Calu3 (cell line): Measurements from ENCODE around the gene CORO1C. TPM values are rescaled to one million over a fixed set of nuclear protein-coding genes. Genes with fewer than 3 reads are reported as not detected.

ENCODE experiments used
- BruUV-seq: library from RNA; stranded (reverse); fragments of 400-500 nt; replicated peaks from 2 replicates; lab custom pipeline; 2021; lab: Mats Ljungman, UMichigan
- CTCF ChIA-PET: fragments of 300-600 bp; sonication (Branson Sonifier 250); formaldehyde crosslinking; loops from one replicate; lab custom pipeline; 2022; ENCODE audit warnings: antibody characterized with exemption; lab: Charles Lee
- DNase-seq: peaks from one replicate; pipeline ENCODE4 v3.0.0; 2022
- H3K27ac Mint-ChIP-seq: one replicate; pipeline ENCODE4 v1.8.0; 2022; ENCODE audit warnings: mixed read lengths; ENCODE audit not compliant: unreplicated experiment
- H3K27me3 Mint-ChIP-seq: one replicate; pipeline ENCODE4 v1.8.0; 2022; ENCODE audit warnings: mixed read lengths; ENCODE audit not compliant: unreplicated experiment
- H3K36me3 Mint-ChIP-seq: one replicate; pipeline ENCODE4 v1.8.0; 2022; ENCODE audit warnings: mild to moderate bottlenecking, moderate library complexity, mixed read lengths; ENCODE audit not compliant: insufficient read depth, unreplicated experiment
- H3K4me1 Mint-ChIP-seq: one replicate; pipeline ENCODE4 v1.8.0; 2022; ENCODE audit warnings: mild to moderate bottlenecking, low read depth, mixed read lengths; ENCODE audit not compliant: unreplicated experiment
- H3K4me3 Mint-ChIP-seq: one replicate; pipeline ENCODE4 v1.8.0; 2022; ENCODE audit warnings: mild to moderate bottlenecking, low read depth, moderate library complexity, mixed read lengths; ENCODE audit not compliant: unreplicated experiment
- H3K9me3 Mint-ChIP-seq: one replicate; pipeline ENCODE4 v1.8.0; 2022; ENCODE audit warnings: low read depth, mixed read lengths; ENCODE audit not compliant: unreplicated experiment
- CTCF ChIP-seq: fragments of 200-600 bp; IDR thresholded peaks from one replicate; pipeline ENCODE4 v1.8.0; 2022; ENCODE audit warnings: antibody characterized with exemption; ENCODE audit not compliant: unreplicated experiment
- intact Hi-C: fragments of 100-400 bp; cut with micrococcal nuclease; formaldehyde crosslinking; loops from one replicate; pipeline ENCODE4 v1.10.0; 2022; ENCODE audit not compliant: unreplicated experiment
- total RNA-seq: library from RNA; stranded (reverse); gene quantifications from 2 replicates; pipeline ENCODE4 v1.2.3, GENCODE V29; 2022

The CORO1C gene
- total RNA-seq, 1 experiment from 2014 or later: 252 TPM

GRCh38 chr12:108650083-108650482 is 81.2 kb downstream of the CORO1C start:
- intact Hi-C loops: no loop called here
- Mint-ChIP-seq H3K27me3 (no peaks in the 10 kb centered on the region), H3K27ac (no peak overlapping the region), H3K4me1 (peaks cover 10% of the 10 kb centered on the region), H3K36me3 (peaks cover 66% of the 10 kb centered on the region), H3K4me3 (no peak overlapping the region), H3K9me3 (no peaks in the 10 kb centered on the region)
- CTCF ChIA-PET: interaction anchor here (0.6 kb wide), 2 partner anchors 20 to 845 kb away, joined by 4 read pairs; no protein-coding TSS in a partner anchor
- no peak for DNase-seq
- TF ChIP-seq CTCF: no peak
- no TSS peak for BruUV-seq

GRCh38 chr12:108649669-108650068 is 81.6 kb downstream of the CORO1C start:
- Mint-ChIP-seq H3K36me3 (peaks cover 68% of the 10 kb centered on the region), H3K27ac (no peak overlapping the region), H3K9me3 (no peaks in the 10 kb centered on the region), H3K4me1 (peaks cover 14% of the 10 kb centered on the region), H3K27me3 (no peaks in the 10 kb centered on the region), H3K4me3 (no peak overlapping the region)
- TF ChIP-seq CTCF: no peak
- CTCF ChIA-PET: no interaction called here
- intact Hi-C loops: no loop called here
- BruUV-seq: no TSS peak
- no peak for DNase-seq

GRCh38 chr12:108649126-108649525 is 82.2 kb downstream of the CORO1C start:
- Mint-ChIP-seq H3K9me3 (no peaks in the 10 kb centered on the region), H3K4me1 (peaks cover 20% of the 10 kb centered on the region), H3K4me3 (no peak overlapping the region), H3K27me3 (no peaks in the 10 kb centered on the region), H3K27ac (no peak overlapping the region), H3K36me3 (peaks cover 67% of the 10 kb centered on the region)
- intact Hi-C loops: no loop called here
- CTCF ChIA-PET: no interaction called here
- no peak for TF ChIP-seq CTCF
- BruUV-seq: no TSS peak
- no peak for DNase-seq

DNA sequence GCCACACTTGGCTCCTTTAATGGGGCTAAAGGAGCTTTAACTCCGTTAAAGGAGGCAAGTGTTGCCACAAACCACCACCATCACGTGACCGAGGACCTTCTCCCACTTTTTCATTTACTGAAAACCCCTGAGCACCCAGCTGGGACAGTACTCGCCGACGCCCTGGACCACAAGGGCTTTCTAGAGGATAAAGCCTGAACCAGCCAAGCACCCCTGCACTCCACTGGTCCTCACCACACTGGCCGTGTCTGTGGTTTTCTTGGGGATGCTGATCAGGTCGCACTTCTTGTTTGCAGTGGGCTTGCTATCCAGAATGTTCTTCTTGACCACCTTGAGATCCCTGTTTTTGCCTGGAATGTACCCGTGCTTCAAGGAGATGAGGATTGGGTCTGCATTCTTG is 82.9 kb downstream of the CORO1C start:
- CTCF ChIA-PET: no interaction called here
- peak overlapping the region; percentile 4 for H3K27ac Mint-ChIP-seq
- BruUV-seq: no TSS peak
- no peak for TF ChIP-seq CTCF
- no peak overlapping the region for H3K4me3 Mint-ChIP-seq
- no peaks in the 10 kb centered on the region for H3K9me3 Mint-ChIP-seq
- peaks cover 27% of the 10 kb centered on the region for H3K4me1 Mint-ChIP-seq
- no peak for DNase-seq
- intact Hi-C loops: no loop called here
- peaks cover 74% of the 10 kb centered on the region for H3K36me3 Mint-ChIP-seq
- no peaks in the 10 kb centered on the region for H3K27me3 Mint-ChIP-seq
